Hepatocyte (in vitro differentiated cells): ENCODE results near the gene MED13L. TPM values are rescaled to one million over a fixed set of nuclear protein-coding genes. Genes with fewer than 3 reads are reported as not detected.

Experiments used
- DNase-seq: peaks from one replicate; pipeline ENCODE4 v3.0.0-alpha.2; 2016; ENCODE audit warnings: low spot score
- H2AFZ ChIP-seq: fragments of 200-600 bp; sonication (generic); 2 replicates; pipeline ENCODE4 v1.6.0; 2016; ENCODE audit warnings: antibody characterized with exemption, mild to moderate bottlenecking
- H3K27ac ChIP-seq: fragments of 200-600 bp; sonication (generic); 2 replicates; pipeline ENCODE4 v1.5.1; 2016; ENCODE audit warnings: mild to moderate bottlenecking
- H3K27me3 ChIP-seq: fragments of 200-600 bp; sonication (generic); 2 replicates; pipeline ENCODE4 v1.6.1; 2016
- H3K36me3 ChIP-seq: fragments of 200-600 bp; sonication (generic); replicated peaks from 2 replicates; pipeline ENCODE4 v1.5.1; 2016; ENCODE audit warnings: low read depth; ENCODE audit not compliant: insufficient read depth
- H3K4me1 ChIP-seq: fragments of 200-600 bp; sonication (generic); 2 replicates; pipeline ENCODE4 v1.5.1; 2016; ENCODE audit warnings: mild to moderate bottlenecking, moderate library complexity; ENCODE audit not compliant: insufficient read depth
- H3K4me2 ChIP-seq: fragments of 200-600 bp; sonication (generic); 2 replicates; pipeline ENCODE4 v1.6.0; 2016
- H3K4me3 ChIP-seq: fragments of 200-600 bp; sonication (generic); 2 replicates; pipeline ENCODE4 v1.5.1; 2016; ENCODE audit warnings: mild to moderate bottlenecking
- H3K79me2 ChIP-seq: fragments of 200-600 bp; sonication (generic); 2 replicates; pipeline ENCODE4 v1.6.0; 2017; ENCODE audit warnings: mild to moderate bottlenecking
- H3K9me2 ChIP-seq: fragments of 200-600 bp; sonication (generic); replicated peaks from 2 replicates; pipeline ENCODE4 v1.6.0; 2017; ENCODE audit warnings: mild to moderate bottlenecking; ENCODE audit not compliant: insufficient read depth
- H3K9me3 ChIP-seq: fragments of 200-600 bp; sonication (generic); 2 replicates; pipeline ENCODE4 v1.5.1; 2016; ENCODE audit warnings: low read depth, mild to moderate bottlenecking
- H4K20me1 ChIP-seq: fragments of 200-600 bp; sonication (generic); 2 replicates; pipeline ENCODE4 v1.6.0; 2016; ENCODE audit warnings: mild to moderate bottlenecking; ENCODE audit not compliant: insufficient read depth, poor library complexity, severe bottlenecking
- CTCF ChIP-seq: fragments of 200-600 bp; sonication (generic); IDR thresholded peaks from 2 replicates; pipeline ENCODE4 v1.5.1; 2016; ENCODE audit warnings: antibody characterized with exemption, mild to moderate bottlenecking; ENCODE audit not compliant: poor library complexity
- EZH2 ChIP-seq: fragments of 200-600 bp; sonication (generic); IDR thresholded peaks from 2 replicates; pipeline ENCODE4 v1.6.1; 2016; ENCODE audit warnings: antibody characterized with exemption, mild to moderate bottlenecking, borderline replicate concordance
- EZH2phosphoT487 ChIP-seq: fragments of 200-600 bp; sonication (generic); IDR thresholded peaks from one replicate; pipeline ENCODE4 v1.6.1; 2018; ENCODE audit warnings: antibody characterized with exemption, mild to moderate bottlenecking, low read depth, moderate library complexity; ENCODE audit not compliant: unreplicated experiment, severe bottlenecking
- WGBS: methylation state at CpG from one replicate; pipeline ENCODE4 v1.1.6; 2016; ENCODE audit warnings: low lambda C conversion rate; ENCODE audit errors: missing lambda C conversion rate; 5-methylcytosine and 5-hydroxymethylcytosine counted together
- polyA plus RNA-seq: library from polyadenylated mRNA; unstranded; fragments of >200 nt; fragmentation: Nextera tagmentation; extraction: Ambion mirVana; gene quantifications from 2 replicates; pipeline ENCODE4 v1.2.1, GENCODE V29; 2016
- total RNA-seq: library from RNA; depleted of rRNA; stranded (reverse); fragments of >200 nt; gene quantifications from 2 replicates; pipeline ENCODE4 v1.2.3, GENCODE V29; 2014

Gene MED13L
- total and polyA plus RNA-seq, 2 experiments from 2014 or later, result 23.7 to 135 TPM

GRCh38 chr12:115923851-115924250, 353.6 kb downstream of the MED13L start:
- no peak overlapping the region for H2AFZ ChIP-seq
- 89% methylated on average over 5 of the region's 5 CpGs for WGBS
- no peak overlapping the region for H3K4me2 ChIP-seq
- H3K36me3 ChIP-seq, result no peaks in the 10 kb centered on the region
- no peak for DNase-seq
- no peak overlapping the region for H3K4me3 ChIP-seq
- H3K27me3 ChIP-seq, result no peaks in the 10 kb centered on the region
- no peak for TF ChIP-seq CTCF
- no peak for TF ChIP-seq EZH2phosphoT487
- TF ChIP-seq EZH2, result no peak
- no peaks in the 10 kb centered on the region for H4K20me1 ChIP-seq
- no peaks in the 10 kb centered on the region for H3K9me2 ChIP-seq
- no peaks in the 10 kb centered on the region for H3K79me2 ChIP-seq
- no peaks in the 10 kb centered on the region for H3K9me3 ChIP-seq
- no peak overlapping the region for H3K27ac ChIP-seq
- no peaks in the 10 kb centered on the region for H3K4me1 ChIP-seq

GRCh38 chr12:115922952-115923564, 354.4 kb downstream of the MED13L start:
- WGBS, result 85% methylated on average over 8 of the region's 8 CpGs
- H3K27ac ChIP-seq, result no peak overlapping the region
- no peaks in the 10 kb centered on the region for H3K79me2 ChIP-seq
- no peaks in the 10 kb centered on the region for H3K4me1 ChIP-seq
- no peak overlapping the region for H2AFZ ChIP-seq
- no peak for DNase-seq
- H3K4me3 ChIP-seq, result no peak overlapping the region
- H3K27me3 ChIP-seq, result no peaks in the 10 kb centered on the region
- H3K4me2 ChIP-seq, result no peak overlapping the region
- TF ChIP-seq EZH2 (no peak), CTCF (no peak), EZH2phosphoT487 (no peak)
- H4K20me1 ChIP-seq, result no peaks in the 10 kb centered on the region
- no peaks in the 10 kb centered on the region for H3K36me3 ChIP-seq
- no peaks in the 10 kb centered on the region for H3K9me3 ChIP-seq
- H3K9me2 ChIP-seq, result no peaks in the 10 kb centered on the region

- H2AFZ ChIP-seq, result no peak overlapping the region
- no peak overlapping the region for H3K4me2 ChIP-seq
- no peak for DNase-seq
- H3K9me3 ChIP-seq, result no peaks in the 10 kb centered on the region
- H3K27ac ChIP-seq, result no peak overlapping the region
- TF ChIP-seq EZH2phosphoT487 (no peak), CTCF (no peak), EZH2 (no peak)
- H3K79me2 ChIP-seq, result no peaks in the 10 kb centered on the region
- no peaks in the 10 kb centered on the region for H3K36me3 ChIP-seq
- H3K4me3 ChIP-seq, result no peak overlapping the region
- H3K27me3 ChIP-seq, result no peaks in the 10 kb centered on the region
- no peaks in the 10 kb centered on the region for H4K20me1 ChIP-seq
- no peaks in the 10 kb centered on the region for H3K9me2 ChIP-seq
- 94% methylated on average over 3 of the region's 3 CpGs for WGBS
- no peaks in the 10 kb centered on the region for H3K4me1 ChIP-seq
These were observed 356.9 kb downstream of the MED13L start for GRCh38 chr12:115920395-115921183.
